Neuronal stem cell (in vitro differentiated cells): Measurements from ENCODE around the gene GRIK2.

Experiments
- DNase-seq: peaks from one replicate; pipeline ENCODE4 v3.0.0-alpha.2; 2013; ENCODE audit warnings: low spot score
- H2AFZ ChIP-seq: one replicate; pipeline ENCODE4 v1.6.1; 2013; ENCODE audit warnings: mild to moderate bottlenecking, low read length, inconsistent platforms
- H2AK5ac ChIP-seq: 2 replicates; pipeline ENCODE4 v1.6.1; 2013; ENCODE audit warnings: low read depth, mild to moderate bottlenecking, inconsistent platforms, low read length, moderate library complexity, mixed read lengths
- H2BK120ac ChIP-seq: 2 replicates; pipeline ENCODE4 v1.6.1; 2013; ENCODE audit warnings: low read depth, mild to moderate bottlenecking, inconsistent platforms, low read length, moderate library complexity, mixed read lengths
- H2BK12ac ChIP-seq: one replicate; pipeline ENCODE4 v1.6.1; 2013; ENCODE audit warnings: low read length, inconsistent platforms
- H2BK15ac ChIP-seq: 2 replicates; pipeline ENCODE4 v1.6.1; 2013; ENCODE audit warnings: mild to moderate bottlenecking, low read length, inconsistent platforms, mixed read lengths
- H2BK5ac ChIP-seq: one replicate; pipeline ENCODE4 v1.6.1; 2013; ENCODE audit warnings: inconsistent platforms, mild to moderate bottlenecking, low read length, moderate library complexity
- H3K14ac ChIP-seq: one replicate; pipeline ENCODE4 v1.6.1; 2013; ENCODE audit warnings: low read length, inconsistent platforms
- H3K18ac ChIP-seq: 2 replicates; pipeline ENCODE4 v1.6.1; 2013; ENCODE audit warnings: low read length, inconsistent platforms
- H3K23ac ChIP-seq: 2 replicates; pipeline ENCODE4 v1.6.1; 2013; ENCODE audit warnings: low read depth, mild to moderate bottlenecking, mixed read lengths, low read length, inconsistent platforms; ENCODE audit not compliant: poor library complexity
- H3K27ac ChIP-seq: replicated peaks from 3 replicates; pipeline ENCODE4 v1.5.1; 2013; ENCODE audit warnings: low read length, inconsistent platforms
- H3K27me3 ChIP-seq, 3 experiments: 2 replicates each; pipeline ENCODE4 v1.6.1; 2013; ENCODE audit warnings: low read length in 3 of 3, mild to moderate bottlenecking in 2 of 3, inconsistent platforms in 1 of 3, low read depth in 1 of 3, mixed read lengths in 1 of 3, moderate library complexity in 1 of 3; ENCODE audit not compliant: control insufficient read depth in 3 of 3, insufficient read depth in 3 of 3
- H3K36me3 ChIP-seq, 2 donors: replicated peaks in 1 of 2; 2 replicates each; pipeline ENCODE4 v1.6.1; 2013; ENCODE audit warnings: low read length in 2 of 2; ENCODE audit not compliant: control insufficient read depth in 2 of 2, insufficient read depth in 2 of 2
- H3K4ac ChIP-seq: 2 replicates; pipeline ENCODE4 v1.6.1; 2013; ENCODE audit warnings: inconsistent platforms, mild to moderate bottlenecking, low read length, moderate library complexity
- H3K4me1 ChIP-seq, 2 donors: 1 replicate in 1 of 2; 2 replicates in 1 of 2; pipeline ENCODE4 v1.6.1; 2013; ENCODE audit warnings: low read length in 2 of 2, low read depth in 1 of 2; ENCODE audit not compliant: control insufficient read depth in 2 of 2, insufficient read depth in 1 of 2
- H3K4me2 ChIP-seq: one replicate; pipeline ENCODE4 v1.6.1; 2013; ENCODE audit warnings: mild to moderate bottlenecking, low read length, inconsistent platforms; ENCODE audit not compliant: insufficient read depth, poor library complexity, severe bottlenecking
- H3K4me3 ChIP-seq, 2 donors: 2 replicates each; pipeline ENCODE4 v1.5.1; 2013; ENCODE audit warnings: low read length in 2 of 2, mild to moderate bottlenecking in 2 of 2, inconsistent platforms in 1 of 2, moderate library complexity in 1 of 2
- H3K79me1 ChIP-seq: one replicate; pipeline ENCODE4 v1.6.1; 2013; ENCODE audit warnings: low read depth, mild to moderate bottlenecking, inconsistent platforms, low read length, moderate library complexity
- H3K9ac ChIP-seq: one replicate; pipeline ENCODE4 v1.6.1; 2013; ENCODE audit warnings: mild to moderate bottlenecking, low read depth, low read length, inconsistent platforms; ENCODE audit not compliant: poor library complexity
- H3K9me3 ChIP-seq, 2 donors: replicated peaks in 1 of 2; 2 replicates each; pipeline versions ENCODE3 to v1.6.1; 2013; ENCODE audit warnings: low read length in 2 of 2, mild to moderate bottlenecking in 2 of 2, inconsistent platforms in 1 of 2, low read depth in 1 of 2, mixed read lengths in 1 of 2, moderate library complexity in 1 of 2; ENCODE audit not compliant: control insufficient read depth in 2 of 2, insufficient read depth in 1 of 2
- H4K8ac ChIP-seq: one replicate; pipeline ENCODE4 v1.6.1; 2013; ENCODE audit warnings: low read depth, mild to moderate bottlenecking, inconsistent platforms, low read length, moderate library complexity
- H4K91ac ChIP-seq: one replicate; pipeline ENCODE4 v1.6.1; 2013; ENCODE audit warnings: low read length, low read depth, mild to moderate bottlenecking, inconsistent platforms; ENCODE audit not compliant: poor library complexity
- WGBS, 2 donors: extraction: QIAGEN DNeasy Blood & Tissue Kit; methylation state at CpG; one replicate each; pipeline ENCODE4 v1.1.7; 2013; ENCODE audit warnings: missing lambda C conversion rate in 2 of 2, mixed read lengths in 1 of 2; ENCODE audit not compliant: insufficient read length in 2 of 2, insufficient replicate concordance in 1 of 2; ENCODE audit errors: extremely low coverage in 2 of 2; 5-methylcytosine and 5-hydroxymethylcytosine counted together

Gene GRIK2

DNA sequence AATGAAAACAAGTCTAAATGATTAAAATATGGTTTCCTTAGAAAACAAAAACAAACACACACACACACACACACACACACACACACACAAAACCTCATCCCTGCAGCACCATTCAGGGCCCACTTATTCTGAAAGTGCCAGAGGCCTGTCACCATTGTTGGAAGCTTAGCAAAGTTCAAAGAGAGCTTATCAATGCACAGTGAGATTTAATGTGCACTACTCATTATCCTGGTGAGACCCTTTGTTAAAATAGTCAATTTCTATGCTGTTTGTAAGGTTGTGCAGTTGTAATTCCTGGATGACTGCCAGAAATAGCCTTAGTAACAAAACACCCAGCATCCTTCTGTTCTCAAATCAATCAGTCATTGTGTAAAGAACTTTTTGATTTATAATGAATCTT, 482.9 kb downstream of the GRIK2 start:
- Histone ChIP-seq H2BK12ac (no peak overlapping the region), H2BK15ac (no peak overlapping the region), H3K4ac (no peak overlapping the region), H3K27ac (no peak overlapping the region), H3K4me3 (no peak overlapping the region), H3K4me2 (no peak overlapping the region), H4K91ac (no peak overlapping the region), H2BK120ac (no peak overlapping the region), H3K23ac (no peak overlapping the region), H3K18ac (no peak overlapping the region), H2BK5ac (no peak overlapping the region), H3K9me3 (no peaks in the 10 kb centered on the region), H3K36me3 (no peaks in the 10 kb centered on the region), H3K27me3 (no peaks in the 10 kb centered on the region), H3K4me1 (peaks cover 0 to 7% of the 10 kb centered on the region in 2 donors), H2AFZ (no peak overlapping the region), H4K8ac (no peak overlapping the region), H3K14ac (no peak overlapping the region), H2AK5ac (no peak overlapping the region), H3K79me1 (no peaks in the 10 kb centered on the region), H3K9ac (no peak overlapping the region)
- DNase-seq, result peak; percentile 23

DNA sequence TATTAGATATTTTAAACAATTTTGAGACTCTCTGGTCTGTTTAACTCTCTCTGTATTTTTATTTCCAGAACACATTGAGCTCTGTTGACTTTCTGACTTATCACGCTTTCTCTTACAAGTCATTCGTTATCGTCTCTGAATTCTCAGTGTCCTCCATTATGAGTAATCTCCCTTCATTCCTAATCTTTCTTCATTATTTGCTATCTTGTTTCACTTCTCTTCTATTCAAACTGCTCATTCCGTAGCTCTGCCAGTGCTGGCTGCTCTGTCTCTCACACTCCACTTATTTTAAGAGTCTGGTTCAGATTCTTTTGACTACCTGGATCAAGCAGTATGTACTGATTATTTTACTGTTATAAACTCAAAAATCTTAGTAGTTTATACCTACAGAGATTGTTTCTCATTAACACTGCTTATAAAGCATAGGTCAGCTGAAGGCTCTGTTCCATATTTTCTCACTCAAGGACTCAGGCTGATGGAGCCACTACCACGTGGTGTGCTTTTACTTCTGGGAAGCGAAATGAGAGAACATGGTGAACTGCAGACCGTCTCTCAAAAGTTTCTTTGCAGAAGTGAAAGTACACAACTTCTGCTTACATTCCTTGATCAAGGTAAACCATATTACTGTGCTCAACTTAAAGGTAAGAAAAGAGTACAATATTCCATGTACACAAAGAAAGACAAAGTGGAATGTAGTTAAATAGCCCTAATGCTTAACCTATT, 485.2 kb downstream of the GRIK2 start:
- H2BK15ac ChIP-seq, result no peak overlapping the region
- DNase-seq, result no peak

DNA sequence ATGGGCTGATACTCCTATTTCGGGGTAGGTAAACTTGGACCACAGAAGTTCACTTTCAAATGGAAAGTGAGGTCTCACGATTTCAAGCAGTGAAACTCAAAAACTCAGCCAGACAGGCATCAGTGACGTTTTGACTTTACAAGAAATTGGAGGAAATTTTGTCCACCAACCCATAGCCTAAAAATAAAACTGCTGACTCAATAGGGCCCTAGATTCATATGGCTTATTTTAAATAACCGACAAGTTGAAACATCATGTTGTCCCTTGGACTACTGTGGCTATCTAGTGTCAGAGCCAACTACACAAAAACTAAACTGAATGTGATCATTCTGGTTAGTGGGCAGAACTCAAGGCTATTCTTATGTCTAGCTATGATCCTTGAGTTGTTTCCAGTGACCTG, 486.3 kb downstream of the GRIK2 start:
- no peak overlapping the region for H2BK12ac ChIP-seq
- no peaks in the 10 kb centered on the region for H3K27me3 ChIP-seq
- H4K8ac ChIP-seq, result no peak overlapping the region
- H3K4me2 ChIP-seq, result no peak overlapping the region
- H3K27ac ChIP-seq, result no peak overlapping the region
- no peak overlapping the region for H2BK15ac ChIP-seq
- no peak overlapping the region for H3K14ac ChIP-seq
- H3K36me3 ChIP-seq, result no peaks in the 10 kb centered on the region
- H2BK5ac ChIP-seq, result no peak overlapping the region
- H3K79me1 ChIP-seq, result no peaks in the 10 kb centered on the region
- no peak overlapping the region for H4K91ac ChIP-seq
- no CpG with 5 or more reads among the region's 4 CpGs for WGBS, 2 donors
- no peak overlapping the region for H3K23ac ChIP-seq
- no peak overlapping the region for H3K4me3 ChIP-seq
- no peak overlapping the region for H2AFZ ChIP-seq
- H3K4me1 ChIP-seq, result peaks cover 0 to 9% of the 10 kb centered on the region in 2 donors
- no peak for DNase-seq
- no peak overlapping the region for H2BK120ac ChIP-seq
- H2AK5ac ChIP-seq, result no peak overlapping the region
- H3K18ac ChIP-seq, result no peak overlapping the region
- no peak overlapping the region for H3K9ac ChIP-seq
- no peaks in the 10 kb centered on the region for H3K9me3 ChIP-seq
- no peak overlapping the region for H3K4ac ChIP-seq

More for the DNA sequence above, 485.2 kb downstream of the GRIK2 start:
- H3K9ac ChIP-seq, result no peak overlapping the region
- H3K4me3 ChIP-seq, result no peak overlapping the region
- H2BK12ac ChIP-seq, result no peak overlapping the region
- H3K14ac ChIP-seq, result no peak overlapping the region
- H3K23ac ChIP-seq, result no peak overlapping the region
- no peaks in the 10 kb centered on the region for H3K27me3 ChIP-seq
- H4K91ac ChIP-seq, result no peak overlapping the region
- no peak overlapping the region for H4K8ac ChIP-seq
- H3K4me2 ChIP-seq, result no peak overlapping the region
- no peak overlapping the region for H3K18ac ChIP-seq
- WGBS, 2 donors, result no CpG with 5 or more reads among the region's 7 CpGs
- peaks cover 0 to 8% of the 10 kb centered on the region in 2 donors for H3K4me1 ChIP-seq
- H2AFZ ChIP-seq, result no peak overlapping the region
- H2BK120ac ChIP-seq, result no peak overlapping the region
- no peaks in the 10 kb centered on the region for H3K36me3 ChIP-seq
- H3K4ac ChIP-seq, result no peak overlapping the region
- no peak overlapping the region for H2BK5ac ChIP-seq
- H3K79me1 ChIP-seq, result no peaks in the 10 kb centered on the region
- H2AK5ac ChIP-seq, result no peak overlapping the region
- no peak overlapping the region for H3K27ac ChIP-seq
- no peaks in the 10 kb centered on the region for H3K9me3 ChIP-seq

DNA sequence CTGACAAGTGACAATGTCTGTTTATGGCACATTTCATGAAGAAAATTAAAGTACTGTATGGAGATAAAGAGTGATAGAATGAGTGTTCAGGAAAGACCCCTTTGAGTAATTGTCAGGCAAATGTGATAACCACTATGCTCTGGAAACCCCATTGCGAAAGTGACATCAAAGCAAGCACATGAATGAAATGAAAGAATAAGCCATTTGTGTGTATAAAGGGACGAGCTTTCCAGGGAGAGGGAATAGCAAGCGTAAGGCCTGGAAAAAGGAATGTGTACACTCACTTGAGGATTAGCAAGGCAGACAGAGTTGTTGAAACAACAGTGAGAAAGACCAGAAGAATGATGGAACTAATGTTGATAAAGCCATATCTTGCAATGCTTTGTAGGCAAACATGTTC, 490.0 kb downstream of the GRIK2 start:
- no peak overlapping the region for H3K14ac ChIP-seq
- H3K9ac ChIP-seq, result no peak overlapping the region
- no peak overlapping the region for H4K91ac ChIP-seq
- H3K27me3 ChIP-seq, result no peaks in the 10 kb centered on the region
- no peak overlapping the region for H2BK15ac ChIP-seq
- H3K36me3 ChIP-seq, result no peaks in the 10 kb centered on the region
- H2BK5ac ChIP-seq, result no peak overlapping the region
- H2BK12ac ChIP-seq, result no peak overlapping the region
- no peak for DNase-seq
- H3K18ac ChIP-seq, result no peak overlapping the region
- peak overlapping the region; percentile 52 for H2AFZ ChIP-seq
- no CpG with 5 or more reads among the region's 3 CpGs for WGBS, 2 donors
- no peak overlapping the region for H2BK120ac ChIP-seq
- no peak overlapping the region for H4K8ac ChIP-seq
- H3K4me3 ChIP-seq, result no peak overlapping the region
- no peak overlapping the region for H3K23ac ChIP-seq
- peaks cover 0 to 2% of the 10 kb centered on the region in 2 donors for H3K4me1 ChIP-seq
- no peaks in the 10 kb centered on the region for H3K9me3 ChIP-seq
- no peak overlapping the region for H2AK5ac ChIP-seq
- no peak overlapping the region for H3K27ac ChIP-seq
- no peak overlapping the region for H3K4ac ChIP-seq
- H3K4me2 ChIP-seq, result no peak overlapping the region
- no peaks in the 10 kb centered on the region for H3K79me1 ChIP-seq
